H1 (cell line): ENCODE measurements around the gene DCDC1. TPM values are rescaled to one million over a fixed set of nuclear protein-coding genes. Genes with fewer than 3 reads are reported as not detected.

Experiments
- BCL11A ChIP-seq, 2 experiments: IDR thresholded peaks; one replicate each; pipeline ENCODE4 v1.6.1; 2011; ENCODE audit warnings: low read depth in 2 of 2, low read length in 2 of 2, mild to moderate bottlenecking in 2 of 2
- CREB1 ChIP-seq: IDR thresholded peaks from 2 replicates; pipeline ENCODE4 v1.6.1; 2012; ENCODE audit warnings: inconsistent platforms
- JUN ChIP-seq: IDR thresholded peaks from 2 replicates; pipeline ENCODE4 v1.6.1; 2011; ENCODE audit warnings: low read depth, mild to moderate bottlenecking, improper control_type of control experiment, low read length
- KDM1A ChIP-seq: fragments of 200-600, 300-600 bp; sonication (generic); IDR thresholded peaks from 2 replicates; pipeline ENCODE4 v1.7.1; 2016; ENCODE audit warnings: mild to moderate bottlenecking, low read length, borderline replicate concordance
- POLR2AphosphoS5 ChIP-seq: IDR thresholded peaks from 2 replicates; pipeline ENCODE4 v1.6.1; 2011; ENCODE audit warnings: low read depth, low read length
- TAF7 ChIP-seq: optimal IDR thresholded peaks from 2 replicates; pipeline ENCODE3; 2011; ENCODE audit warnings: low read depth, mild to moderate bottlenecking, inconsistent platforms, low read length, moderate library complexity, borderline replicate concordance
- YY1 ChIP-seq: IDR thresholded peaks from 2 replicates; pipeline ENCODE4 v1.6.1; 2011; ENCODE audit warnings: low read depth, mild to moderate bottlenecking, low read length
- polyA plus RNA-seq, 7 experiments: library from polyadenylated mRNA; depleted of rRNA in 3 of 7; stranded (reverse) in 5 of 7; unstranded in 2 of 7; fragments of >200 nt in 5 of 7; fragments of 200-250 nt in 2 of 7; gene quantifications; 1 replicate in 5 of 7; 2 replicates in 1 of 7; 4 replicates in 1 of 7; pipeline versions ENCODE4 v1.2.1 to v1.2.3, GENCODE V29; 2011 to 2013; ENCODE audit warnings: missing spikeins in 2 of 7, mixed read lengths in 2 of 7
- total RNA-seq: library from RNA; stranded (reverse); fragmentation: NEBNext Ultra II Directional; extraction: Animal tissue kit (Norgen Biotek cat#: 25700); gene quantifications from 2 replicates; pipeline ENCODE4 v1.2.1, GENCODE V29; 2021

Gene DCDC1
- total and polyA plus RNA-seq, 2 of the 8 experiments (the other 6 are each of a cell fraction or from before 2014, with no cell fraction given): 0.15 to 0.56 TPM

DNA sequence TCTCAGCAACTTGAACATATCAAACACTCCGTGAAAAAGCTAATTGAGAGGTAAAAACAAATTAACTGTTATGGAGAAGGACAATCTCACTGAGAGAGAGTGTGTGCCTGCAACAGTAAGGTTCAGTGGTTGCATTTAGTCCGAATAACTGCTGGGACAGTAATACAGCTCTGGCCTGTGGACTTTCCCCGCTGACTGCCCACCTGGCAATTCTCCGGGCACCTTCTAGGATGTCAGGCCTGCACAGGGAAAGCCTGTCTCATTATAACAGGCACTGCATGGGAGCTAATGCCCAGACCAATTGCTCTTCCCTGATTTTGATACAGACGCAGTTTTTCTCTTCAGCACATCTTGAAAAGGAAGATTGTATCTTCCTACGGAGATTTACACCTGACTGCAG is 251.0 kb downstream of the DCDC1 start (continued):
- TF ChIP-seq BCL11A (IDR thresholded peaks at IDR 0.05; ENCODE audit: low read depth in 2 of 2, low read length in 2 of 2) (no peak), JUN (no peak), CREB1 (no peak), KDM1A (no peak), TAF7 (no peak), POLR2AphosphoS5 (no peak), YY1 (no peak)
